Measurements from ENCODE around the gene JAZF1.

DNA sequence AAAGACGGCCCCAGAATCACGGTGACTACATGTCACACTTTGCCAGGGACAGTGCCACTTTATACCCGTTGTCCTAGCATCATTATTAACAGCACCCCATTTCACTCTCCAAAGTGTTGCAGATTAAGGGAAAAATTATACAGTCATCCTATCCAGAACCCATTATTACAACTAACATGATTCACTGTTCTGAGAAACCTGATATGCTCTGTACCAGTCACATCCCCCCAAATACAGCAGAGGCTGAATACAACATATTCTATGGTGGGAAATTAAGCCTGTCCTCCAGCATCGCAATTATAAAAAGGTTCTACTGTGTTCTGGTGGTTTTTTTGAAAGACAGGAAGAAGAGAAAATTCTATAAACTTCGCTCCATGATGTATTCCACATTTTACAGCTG is 162.1 kb downstream of the JAZF1 start:
- TF ChIP-seq CTCF (IDR thresholded peaks at IDR 0.05) (no peak), POLR2A (IDR thresholded peaks at IDR 0.05) (no peak)

Data from prostate gland (tissue), 2 donors.